K562 (cell line): ENCODE data around the gene XCL2. TPM values are rescaled to one million over a fixed set of nuclear protein-coding genes. Genes with fewer than 3 reads are reported as not detected.

Experiments
- ATAC-seq: fragments of 200-7000 bp; cut with Tn5 transposase; 3 replicates; pipeline ENCODE4 v1.9.1; 2020; ENCODE audit warnings: moderate library complexity
- BruUV-seq: library from RNA; stranded (reverse); fragments of 400-500 nt; replicated peaks from 2 replicates; lab custom pipeline; 2021; lab: Mats Ljungman, UMichigan
- CTCF ChIA-PET: fragments of 300-600 bp; formaldehyde crosslinking; extraction: SDS; loops from one replicate; lab custom pipeline; 2021; ENCODE audit warnings: low intra/inter-chr PET ratio; lab: Yijun Ruan, JAX
- POLR2A ChIA-PET: fragments of 300-600, 350-650 bp; sonication (Branson Sonifier 250); formaldehyde crosslinking; extraction: SDS; loops from one replicate; lab custom pipeline; 2021; ENCODE audit warnings: antibody characterized with exemption, inconsistent platforms; lab: Yijun Ruan, JAX
- DNase-seq, 4 experiments: peaks; one replicate each; pipeline versions ENCODE4 v3.0.0 to v3.0.0-alpha.2; 2011 to 2018; ENCODE audit warnings: low spot score in 3 of 4, mixed read lengths in 3 of 4; ENCODE audit errors: extremely low read depth in 1 of 4
- FAIRE-seq: peaks from 2 replicates; lab custom pipeline; 2011; peaks lifted over from hg19 to GRCh38; lab: Jason Lieb, UNC
- H2AFZ ChIP-seq: 2 replicates; pipeline ENCODE4 v1.6.0; 2011; ENCODE audit warnings: low read depth, low read length, control low read depth, inconsistent platforms
- H3K27ac ChIP-seq: fragments of 200-600 bp; 3 replicates; pipeline ENCODE4 v1.8.0; 2011; ENCODE audit warnings: low read depth, mild to moderate bottlenecking, control low read depth, inconsistent platforms, low read length, moderate library complexity, mixed read lengths; ENCODE audit errors: extremely low read depth
- H3K27me3 ChIP-seq, 2 experiments: fragments of 300-600 bp in 1 of 2; 2 replicates in 1 of 2; 3 replicates in 1 of 2; pipeline versions ENCODE4 v1.6.0 to v1.8.0; 2011; ENCODE audit warnings: inconsistent platforms in 2 of 2, low read length in 2 of 2, mild to moderate bottlenecking in 1 of 2, mixed read lengths in 1 of 2, moderate library complexity in 1 of 2; ENCODE audit not compliant: control insufficient read depth in 2 of 2, insufficient read depth in 2 of 2
- H3K36me3 ChIP-seq: fragments of 300-600 bp; 3 replicates; pipeline ENCODE4 v1.8.0; 2011; ENCODE audit warnings: mild to moderate bottlenecking, low read length, inconsistent platforms; ENCODE audit not compliant: control insufficient read depth, insufficient read depth
- H3K4me1 ChIP-seq, 2 experiments: fragments of 200-600 bp in 1 of 2; replicated peaks in 1 of 2; 2 replicates in 1 of 2; 3 replicates in 1 of 2; pipeline versions ENCODE4 v1.5.1 to v1.8.0; 2011; ENCODE audit warnings: inconsistent platforms in 2 of 2, low read length in 2 of 2, mild to moderate bottlenecking in 1 of 2, mixed read lengths in 1 of 2, moderate library complexity in 1 of 2; ENCODE audit not compliant: control insufficient read depth in 2 of 2, insufficient read depth in 2 of 2
- H3K4me2 ChIP-seq: 2 replicates; pipeline ENCODE4 v1.6.1; 2011; ENCODE audit warnings: low read length, control low read depth, inconsistent platforms, mixed read lengths; ENCODE audit not compliant: insufficient read depth
- H3K4me3 ChIP-seq: fragments of 200-600 bp; sonication (generic), shearing (Covaris generic); 2 replicates; pipeline ENCODE4 v1.5.1; 2016; ENCODE audit warnings: control low read depth, inconsistent platforms
- H3K79me2 ChIP-seq: fragments of 200-600 bp; 3 replicates; pipeline ENCODE4 v1.8.0; 2011; ENCODE audit warnings: low read length, inconsistent platforms; ENCODE audit not compliant: control insufficient read depth, insufficient read depth
- H3K9ac ChIP-seq, 2 experiments: 2 replicates each; pipeline versions ENCODE4 v1.6.0 to v1.6.1; 2011; ENCODE audit warnings: low read depth in 2 of 2, low read length in 2 of 2, control low read depth in 1 of 2, inconsistent platforms in 1 of 2, mild to moderate bottlenecking in 1 of 2, mixed read lengths in 1 of 2; ENCODE audit not compliant: insufficient read depth in 1 of 2
- H3K9me1 ChIP-seq: one replicate; pipeline ENCODE4 v1.6.0; 2011; ENCODE audit warnings: inconsistent platforms, mild to moderate bottlenecking, low read length, moderate library complexity; ENCODE audit not compliant: control insufficient read depth, insufficient read depth
- H3K9me3 ChIP-seq: replicated peaks from 2 replicates; pipeline ENCODE4 v1.5.1; 2011; ENCODE audit warnings: low read depth, low read length, inconsistent platforms; ENCODE audit not compliant: control insufficient read depth, insufficient read depth
- H4K20me1 ChIP-seq: replicated peaks from 2 replicates; pipeline ENCODE4 v1.6.1; 2011; ENCODE audit warnings: low read length, inconsistent platforms, mixed read lengths; ENCODE audit not compliant: control insufficient read depth, insufficient read depth
- ARID3B ChIP-seq: fragments of 250-450 bp; sonication (Bioruptor Pico); IDR thresholded peaks from 2 replicates; pipeline ENCODE4 v1.4.0; 2020; ENCODE audit warnings: borderline replicate concordance
- CHCHD3 ChIP-seq: fragments of 250-450 bp; sonication (Bioruptor Pico); IDR thresholded peaks from 2 replicates; pipeline ENCODE4 v2.1.2; 2022; ENCODE audit warnings: mild to moderate bottlenecking
- ELF1 ChIP-seq: fragments of 200-800 bp; sonication (Bioruptor generic); IDR thresholded peaks from 2 replicates; pipeline ENCODE4 v1.6.1; 2016; ENCODE audit warnings: missing genetic modification characterization, missing compliant biosample characterization
- ESRRA ChIP-seq: fragments of 450-650 bp; IDR thresholded peaks from 2 replicates; pipeline ENCODE4 v1.6.1; 2014; ENCODE audit warnings: low read depth, mild to moderate bottlenecking, moderate library complexity, borderline replicate concordance
- FOXA3 ChIP-seq, 2 experiments: fragments of 450-650 bp in 1 of 2; sonication (generic) in 1 of 2; formaldehyde crosslinking; IDR thresholded peaks in 1 of 2; conservative IDR thresholded peaks in 1 of 2; 2 replicates each; pipeline versions ENCODE4 v1.4.0 to v1.8.0; 2020 to 2022; ENCODE audit warnings: mild to moderate bottlenecking in 2 of 2, missing genetic modification reagents in 1 of 2
- FOXO4 ChIP-seq: fragments of 450-650 bp; formaldehyde crosslinking; IDR thresholded peaks from 2 replicates; pipeline ENCODE4 v1.4.0; 2020; ENCODE audit warnings: mild to moderate bottlenecking, moderate library complexity
- HDGF ChIP-seq: fragments of 450-650 bp; IDR thresholded peaks from 2 replicates; pipeline ENCODE4 v1.6.1; 2016
- MIER1 ChIP-seq: fragments of 450-650 bp; IDR thresholded peaks from 2 replicates; pipeline ENCODE4 v1.6.1; 2016; ENCODE audit warnings: antibody characterized with exemption, mild to moderate bottlenecking, low read depth
- UBTF ChIP-seq, 2 experiments: IDR thresholded peaks; 2 replicates each; pipeline ENCODE4 v1.6.1; 2012; ENCODE audit warnings: improper control_type of control experiment in 2 of 2, low read depth in 2 of 2, low read length in 2 of 2, borderline replicate concordance in 1 of 2
- ZBTB5 ChIP-seq: fragments of 450-650 bp; IDR thresholded peaks from 2 replicates; pipeline ENCODE4 v1.6.1; 2017; ENCODE audit warnings: antibody characterized with exemption
- ZNF184 ChIP-seq: sonication (generic); formaldehyde crosslinking; IDR thresholded peaks from 2 replicates; pipeline ENCODE4 v1.5.0; 2020; ENCODE audit warnings: missing genetic modification reagents
- ZNF282 ChIP-seq: sonication (generic); formaldehyde crosslinking; IDR thresholded peaks from 2 replicates; pipeline ENCODE4 v1.8.1; 2023; ENCODE audit warnings: missing genetic modification reagents
- WGBS: fragments of 100-300 bp; shearing (Covaris generic); methylation state at CpG from one replicate; pipeline ENCODE4 v1.1.6; 2016; ENCODE audit warnings: low coverage, mixed read lengths; ENCODE audit not compliant: insufficient coverage; ENCODE audit errors: missing lambda C conversion rate; 5-methylcytosine and 5-hydroxymethylcytosine counted together
- in situ Hi-C: fragments of 300-500 bp; cut with MboI; formaldehyde crosslinking; loops from 4 replicates; pipeline ENCODE4 v1.15.0; 2018; ENCODE audit warnings: inconsistent platforms, mixed read lengths
- intact Hi-C: fragments of 100-400 bp; cut with micrococcal nuclease; formaldehyde crosslinking; loops from 2 replicates; pipeline ENCODE4 v1.14.2; 2022
- polyA plus RNA-seq, 8 experiments: library from polyadenylated mRNA; depleted of rRNA in 4 of 8; stranded (reverse) in 5 of 8; unstranded in 3 of 8; fragments of >200 nt; fragmentation: Nextera tagmentation in 2 of 8; fragmentation: Illumina TruSeq in 1 of 8; extraction: Ambion mirVana in 2 of 8; extraction: Trizol in 1 of 8; gene quantifications; 2 replicates each; pipeline versions ENCODE4 v1.2.1 to v1.2.3, GENCODE V29; 2011 to 2014; ENCODE audit warnings: inconsistent platforms in 1 of 8, missing spikeins in 1 of 8
- total RNA-seq, 7 experiments: library from RNA; depleted of rRNA in 6 of 7; stranded (reverse); fragments of >200 nt in 6 of 7; fragmentation: Illumina TruSeq in 2 of 7; extraction: Trizol in 2 of 7; gene quantifications; 2 replicates each; pipeline versions ENCODE4 v1.2.1 to v1.2.3, GENCODE V29; 2011 to 2021; ENCODE audit warnings: low replicate concordance in 1 of 7

Gene XCL2
- total and polyA plus RNA-seq, 9 of the 15 experiments (the other 6 are each of a cell fraction or from before 2014, with no cell fraction given), result not detected

GRCh38 chr1:168512864-168513595 lies 30.8 kb downstream of the XCL2 start:
- H3K4me3 ChIP-seq, result no peak overlapping the region

More at GRCh38 chr1:168512864-168513595, 30.8 kb downstream of the XCL2 start:
- CTCF ChIA-PET, result no interaction called here
- Histone ChIP-seq H2AFZ (peak overlapping the region; percentile 18; the same call in 1 of the 2 replicates), H3K9me3 (no peaks in the 10 kb centered on the region), H3K36me3 (no peaks in the 10 kb centered on the region), H3K79me2 (no peaks in the 10 kb centered on the region), H3K4me1 (no peaks in the 10 kb centered on the region), H4K20me1 (no peaks in the 10 kb centered on the region), H3K27me3 (peaks cover 0 to 22% of the 10 kb centered on the region in 2 experiments; a peak in 2 of 5 replicates), H3K9me1 (no peaks in the 10 kb centered on the region), H3K27ac (no peak overlapping the region), H3K9ac (no peak overlapping the region), H3K4me2 (no peak overlapping the region)
- no peak for TF ChIP-seq HDGF
- TF ChIP-seq FOXO4 (CRISPR knock-in tag), result no peak
- no peak for TF ChIP-seq ZNF282 (CRISPR knock-in tag)
- TF ChIP-seq ARID3B (CRISPR knock-in tag), result no peak
- no peak for TF ChIP-seq UBTF (IDR thresholded peaks at IDR 0.05; ENCODE audit: borderline replicate concordance in 1 of 2, low read depth in 2 of 2, low read length in 2 of 2)
- TF ChIP-seq MIER1, result no peak
- TF ChIP-seq ELF1 (tag), result no peak
- no peak for TF ChIP-seq ZNF184 (CRISPR knock-in tag)
- no peak for TF ChIP-seq FOXA3 (CRISPR knock-in tag; conservative IDR thresholded peaks at IDR 0.05 in 1 of 2, IDR thresholded peaks at IDR 0.05 in 1 of 2)
- TF ChIP-seq ZBTB5, result no peak
- no peak for TF ChIP-seq CHCHD3 (CRISPR knock-in tag)
- no peak for TF ChIP-seq ESRRA
- DNase-seq (no peak), ATAC-seq (no peak), FAIRE-seq (no peak)
- in situ Hi-C loops, result no loop called here
- POLR2A ChIA-PET, result no interaction called here
- intact Hi-C loops, result no loop called here
- 1% methylated on average over 13 of the region's 13 CpGs for WGBS
- BruUV-seq, result no TSS peak
